GM21360 (cell line): ENCODE measurements around the gene SHISA4.
"Not testable (repeated sequence)": the region's sequence is repeated elsewhere in the genome, so short reads cannot be mapped to it uniquely, and the experiment has no call there.

Experiments
- ATAC-seq: cut with Tn5 transposase; IDR thresholded peaks from one replicate; pipeline ENCODE4 v1.9.1; 2021; ENCODE audit warnings: mild to moderate bottlenecking, moderate library complexity; ENCODE audit not compliant: unreplicated experiment

Gene SHISA4, protein sequence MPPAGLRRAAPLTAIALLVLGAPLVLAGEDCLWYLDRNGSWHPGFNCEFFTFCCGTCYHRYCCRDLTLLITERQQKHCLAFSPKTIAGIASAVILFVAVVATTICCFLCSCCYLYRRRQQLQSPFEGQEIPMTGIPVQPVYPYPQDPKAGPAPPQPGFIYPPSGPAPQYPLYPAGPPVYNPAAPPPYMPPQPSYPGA

DNA sequence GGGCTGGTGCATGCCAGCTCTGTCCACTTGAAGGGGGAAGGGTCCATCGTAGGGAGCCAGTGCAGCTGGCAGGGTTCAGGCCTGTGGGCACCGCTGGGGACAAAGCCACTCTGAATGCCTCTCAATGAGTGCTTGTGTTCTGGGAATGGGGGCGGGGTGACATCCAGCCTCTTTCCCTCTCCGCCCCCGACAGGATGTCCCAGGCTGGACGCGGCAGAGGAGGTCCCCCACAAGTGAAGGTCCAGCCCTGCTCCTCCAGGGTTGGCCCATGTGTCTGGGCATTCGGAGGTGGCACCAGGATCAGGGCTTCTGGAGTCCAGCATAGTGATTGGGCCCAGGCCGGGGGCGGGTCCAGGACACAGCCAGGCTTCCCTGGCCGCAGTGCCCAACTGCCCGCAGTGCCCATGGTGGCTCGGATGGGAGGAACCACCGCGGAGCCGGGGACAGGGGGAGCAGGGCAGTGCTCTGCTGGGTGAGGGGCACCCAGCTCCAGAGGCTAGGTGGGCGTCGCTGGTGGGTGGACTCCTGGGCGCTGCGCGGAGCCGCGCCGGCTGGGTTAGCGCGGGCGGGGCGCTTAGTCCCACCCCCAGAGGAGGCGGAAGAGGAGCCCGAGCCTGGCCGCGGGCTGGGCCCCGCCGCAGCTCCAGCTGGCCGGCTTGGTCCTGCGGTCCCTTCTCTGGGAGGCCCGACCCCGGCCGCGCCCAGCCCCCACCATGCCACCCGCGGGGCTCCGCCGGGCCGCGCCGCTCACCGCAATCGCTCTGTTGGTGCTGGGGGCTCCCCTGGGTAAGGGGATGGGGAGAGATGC lies at the start of gene SHISA4:
TSS of gene SHISA4 (plus strand) at position 617 of the 808 bp plus-strand sequence. CDS start at position 714, 97 bp downstream.
- ATAC-seq = no peak

DNA sequence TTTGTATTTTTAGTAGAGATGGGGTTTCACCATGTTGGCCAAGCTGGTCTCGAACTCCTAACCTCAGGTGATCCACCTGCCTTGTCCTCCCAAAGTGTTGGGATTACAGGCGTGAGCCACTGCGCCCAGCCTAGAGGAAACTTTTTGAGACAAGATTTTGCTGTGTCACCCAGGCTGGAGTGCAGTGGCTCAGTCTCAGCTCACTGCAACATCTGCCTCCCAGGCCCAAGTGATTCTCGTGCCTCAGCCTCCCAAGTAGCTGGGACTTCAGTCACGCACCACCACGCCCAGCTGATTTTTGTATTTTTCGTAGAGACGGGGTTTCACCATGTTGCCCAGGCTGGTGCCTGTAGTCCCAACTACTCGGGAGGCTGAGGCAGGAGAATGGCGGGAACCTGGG lies 49.6 kb upstream of the SHISA4 start:
- ATAC-seq = not testable (repeated sequence)

DNA sequence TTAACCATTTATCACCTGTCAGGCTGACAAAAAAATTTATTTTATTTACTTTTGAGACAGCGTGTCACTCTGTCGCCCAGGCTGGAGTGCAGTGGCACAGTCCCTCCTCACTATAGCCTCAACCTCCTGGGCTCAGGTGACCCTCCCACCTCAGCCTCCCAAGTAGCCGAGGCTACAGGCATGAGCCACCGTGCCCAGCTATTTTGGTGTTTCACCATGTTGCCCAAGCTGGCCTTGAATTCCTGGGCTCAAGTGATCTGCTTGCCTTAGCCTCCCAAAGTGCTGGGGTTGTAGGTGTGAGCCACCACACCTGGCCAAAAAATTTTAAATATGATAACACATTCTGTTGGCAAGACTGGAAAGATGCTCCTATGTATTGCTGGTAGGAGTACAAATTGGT lies 48.6 kb upstream of the SHISA4 start:
- ATAC-seq = no peak

DNA sequence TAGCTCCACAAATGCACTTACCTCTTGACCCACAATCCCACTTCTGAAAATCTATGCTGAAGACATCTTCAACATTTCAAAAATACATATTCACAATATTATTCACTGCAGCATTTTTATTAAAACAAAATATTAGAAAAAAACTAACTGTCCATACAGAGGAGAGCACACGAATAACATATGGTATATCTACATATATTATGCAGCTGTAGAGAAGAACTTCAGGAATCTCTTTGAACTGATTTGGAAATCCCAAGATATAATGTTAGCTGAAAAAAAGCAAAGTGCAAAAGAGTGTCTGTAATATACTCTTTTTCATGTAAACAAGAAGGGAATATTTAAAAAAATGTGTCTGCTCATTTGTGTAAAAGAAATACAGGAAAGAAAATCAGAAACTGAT lies 48.2 kb upstream of the SHISA4 start:
- ATAC-seq = no peak

DNA sequence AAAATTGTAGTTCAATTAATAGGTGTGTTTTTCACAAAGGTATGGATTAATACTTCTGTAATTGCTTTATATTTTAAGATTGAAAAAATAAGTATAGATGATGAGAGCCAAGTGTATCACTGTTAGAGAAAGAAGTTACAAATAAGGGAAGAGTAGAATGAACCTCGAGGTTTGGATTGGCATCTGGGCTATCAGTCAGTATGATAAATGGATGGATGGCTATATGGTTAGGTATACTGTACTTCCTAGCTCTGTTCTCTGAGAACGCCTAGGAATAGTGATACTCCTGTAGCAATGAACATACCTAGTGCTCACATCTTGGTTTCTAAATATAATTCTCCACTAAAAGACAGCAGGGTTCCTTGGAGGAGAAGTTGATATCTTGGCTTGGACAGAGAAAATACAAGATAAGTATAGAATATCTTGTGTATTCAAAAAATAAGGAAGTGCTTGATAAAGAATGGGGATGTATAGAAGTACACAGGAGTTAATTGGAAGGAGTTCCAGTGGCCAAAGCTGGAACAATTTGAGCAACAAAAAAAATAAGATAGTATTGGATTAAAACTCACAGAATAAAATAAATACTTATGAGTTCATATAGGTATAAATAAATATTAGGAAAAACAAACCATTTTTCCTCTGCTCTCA lies 47.3 kb upstream of the SHISA4 start:
- ATAC-seq = no peak

DNA sequence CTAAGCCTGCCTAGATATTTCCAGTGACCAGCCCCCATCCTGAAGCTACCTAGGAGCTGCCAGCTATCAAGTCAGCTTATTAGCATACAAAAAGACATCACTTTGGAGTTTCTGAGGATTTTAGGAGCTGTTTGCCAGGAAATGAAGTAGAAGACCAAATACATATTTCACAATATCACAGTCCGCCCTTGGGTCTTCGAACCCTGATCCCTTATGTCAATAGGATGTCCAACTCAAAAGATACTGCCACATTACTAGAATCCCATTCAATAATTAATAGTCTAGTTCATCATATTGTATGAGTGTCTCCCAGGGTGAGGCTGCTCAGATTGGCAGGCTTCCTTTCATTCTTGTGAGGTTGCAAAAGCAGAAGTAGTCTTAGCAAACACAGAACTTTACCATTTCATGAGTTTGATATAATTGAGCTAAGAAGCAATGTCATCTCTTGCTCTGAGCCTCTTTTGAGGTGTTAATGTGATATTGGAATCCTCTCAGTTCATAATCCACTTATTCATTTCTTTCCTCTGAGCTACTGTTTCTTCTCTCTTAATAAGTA lies 46.1 kb upstream of the SHISA4 start:
- ATAC-seq = no peak

DNA sequence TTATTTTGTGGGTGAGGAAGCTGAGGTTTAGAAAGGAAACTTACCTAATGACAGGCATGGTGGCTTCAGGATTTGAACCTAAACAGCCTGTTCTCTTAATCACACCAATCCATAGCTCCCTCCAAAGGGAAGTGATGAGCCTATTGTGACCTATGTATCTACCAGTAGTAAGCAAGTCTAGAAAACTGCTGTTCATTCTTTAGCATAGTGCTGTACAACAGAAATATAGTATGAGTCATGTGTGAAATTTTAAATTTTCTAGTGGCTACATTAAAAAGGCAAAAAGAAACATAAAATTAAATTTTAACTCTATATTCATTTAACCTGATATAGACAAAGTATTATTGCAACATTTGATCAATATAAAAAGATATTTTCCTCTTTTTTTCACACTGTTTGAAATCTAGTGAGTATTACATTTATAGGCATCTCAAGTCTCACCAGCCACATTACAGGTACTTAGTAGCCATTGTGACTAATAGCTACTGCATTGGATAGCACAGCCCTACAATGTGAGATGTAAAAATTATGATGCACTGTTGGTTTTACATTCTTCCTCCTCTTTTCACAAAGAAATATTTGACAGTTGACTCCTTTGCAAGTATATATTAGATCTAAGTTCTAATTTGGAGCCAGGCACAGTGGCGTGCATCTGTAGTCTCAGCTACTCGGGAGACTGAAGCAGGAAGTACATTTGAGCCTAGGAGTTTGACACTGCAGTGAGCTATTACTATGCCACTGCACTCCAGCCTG lies 43.2 kb upstream of the SHISA4 start:
- no peak for ATAC-seq

DNA sequence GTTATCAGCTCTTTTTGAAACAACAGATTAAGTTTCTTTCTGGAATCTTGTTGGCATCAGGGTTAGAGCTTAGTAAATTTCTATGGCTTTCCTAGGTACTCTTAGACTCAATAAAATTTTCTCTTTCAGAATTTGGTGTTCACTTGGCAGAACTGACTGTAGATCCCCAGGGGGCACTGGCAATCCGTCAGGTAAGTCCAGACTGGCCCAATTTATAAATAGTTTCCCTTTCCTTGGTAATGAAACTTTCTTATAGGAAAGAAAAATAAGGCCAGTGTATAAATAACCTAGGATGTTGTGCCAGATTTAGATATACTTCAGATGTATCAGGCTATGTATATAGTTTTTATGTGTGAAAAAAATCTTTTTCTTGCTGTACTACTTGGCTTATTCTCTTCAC lies 41.5 kb upstream of the SHISA4 start:
- ATAC-seq = no peak

DNA sequence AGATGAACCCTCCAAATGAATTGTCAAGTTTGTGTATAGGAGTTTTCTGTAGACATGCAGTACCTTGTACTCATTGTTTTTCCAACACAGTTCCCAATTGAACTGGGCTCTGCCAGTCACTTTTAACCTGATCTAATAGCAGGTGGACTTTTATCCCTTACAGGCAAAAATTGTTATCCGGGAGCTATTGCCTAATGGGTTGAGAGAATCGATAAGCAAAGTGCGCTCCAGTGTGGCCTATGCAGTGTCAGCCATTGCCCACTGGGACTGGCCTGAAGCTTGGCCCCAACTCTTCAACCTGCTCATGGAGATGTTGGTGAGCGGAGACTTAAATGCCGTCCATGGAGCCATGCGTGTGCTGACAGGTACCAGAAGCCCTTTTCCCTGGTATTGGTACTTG lies 40.5 kb upstream of the SHISA4 start:
- no peak for ATAC-seq

DNA sequence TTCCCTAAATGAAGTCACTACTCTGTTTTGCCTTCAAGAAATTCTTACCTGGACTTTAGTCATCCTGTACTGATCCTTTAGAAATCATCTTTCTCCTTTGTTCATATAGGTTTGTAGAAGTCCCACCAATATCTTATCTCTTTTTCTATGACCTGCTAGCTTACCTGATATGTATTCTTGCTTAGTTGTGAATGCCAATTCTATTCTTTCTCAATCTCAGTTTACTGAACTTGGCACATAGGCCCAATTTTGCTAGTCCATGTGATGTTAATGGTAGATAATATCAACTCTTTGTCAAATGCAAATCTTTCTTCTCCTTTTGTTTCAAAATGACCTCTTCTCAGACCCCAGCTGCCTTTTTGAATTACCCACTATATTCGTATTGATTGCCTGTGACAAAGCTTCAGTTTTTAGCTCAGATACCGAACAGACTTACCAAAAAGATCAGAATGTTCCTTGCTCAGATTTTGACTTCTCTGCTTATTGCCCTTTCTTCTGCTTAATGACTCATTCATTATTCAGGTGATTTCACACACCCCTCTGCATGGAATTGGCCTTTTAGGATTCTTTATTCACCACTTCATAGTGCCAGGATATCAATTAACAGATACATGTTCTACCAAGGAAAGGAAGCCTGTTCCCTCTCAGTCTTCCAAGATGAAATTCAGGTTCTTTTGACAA lies 39.2 kb upstream of the SHISA4 start:
- no peak for ATAC-seq

DNA sequence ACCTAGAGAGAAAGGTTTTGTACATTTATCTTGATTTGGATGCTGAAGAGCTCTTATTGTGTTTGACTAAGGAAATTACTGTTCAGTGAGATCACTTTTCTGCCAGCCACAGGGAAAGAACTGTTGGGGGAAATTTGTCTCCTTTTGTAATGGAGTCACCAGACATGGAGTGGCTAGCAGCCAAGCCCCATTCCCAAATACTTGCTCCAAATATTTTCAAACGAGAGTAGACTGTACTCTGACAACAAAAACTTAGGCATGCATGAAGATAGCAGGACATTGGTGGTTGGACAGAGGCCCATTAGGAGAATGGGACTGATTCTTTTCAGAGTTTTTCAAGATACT lies 38.7 kb upstream of the SHISA4 start:
- no peak for ATAC-seq

DNA sequence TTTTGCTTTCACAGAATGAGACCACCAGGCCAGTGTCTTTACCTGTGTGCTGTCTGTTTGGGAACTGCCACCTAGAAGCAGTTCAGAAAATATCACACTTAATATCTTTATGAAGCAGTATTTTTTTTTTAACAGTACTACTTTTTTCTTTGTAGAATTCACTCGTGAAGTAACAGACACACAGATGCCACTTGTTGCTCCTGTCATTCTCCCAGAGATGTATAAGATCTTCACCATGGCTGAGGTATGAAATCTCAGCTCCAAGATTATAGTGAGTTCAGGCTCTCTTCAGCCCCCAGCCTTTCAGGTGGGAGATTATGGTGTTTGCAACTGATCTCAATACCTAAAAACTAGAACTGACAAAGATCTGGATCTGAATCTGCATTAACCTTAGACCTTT lies 36.7 kb upstream of the SHISA4 start:
- ATAC-seq = no peak

DNA sequence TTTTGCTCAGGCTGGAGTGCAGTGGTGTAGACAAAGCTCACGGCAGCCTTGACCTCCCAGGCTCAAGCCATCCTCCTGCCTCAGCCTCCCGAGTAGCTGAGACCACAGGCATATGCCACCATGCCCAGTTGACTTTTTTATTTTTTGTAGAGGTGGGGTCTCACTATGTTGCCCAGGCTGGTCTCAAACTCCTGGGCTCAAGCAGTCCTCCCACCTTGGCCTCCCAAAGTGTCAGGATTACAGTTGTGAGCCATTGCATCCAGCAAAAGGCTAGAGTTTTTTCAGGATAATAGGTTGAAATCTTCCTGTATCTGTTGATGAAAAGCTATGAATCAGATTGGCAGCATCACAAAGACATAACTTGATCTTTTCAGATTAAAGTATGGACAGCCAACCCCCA lies 32.0 kb upstream of the SHISA4 start:
- not testable (repeated sequence) for ATAC-seq

DNA sequence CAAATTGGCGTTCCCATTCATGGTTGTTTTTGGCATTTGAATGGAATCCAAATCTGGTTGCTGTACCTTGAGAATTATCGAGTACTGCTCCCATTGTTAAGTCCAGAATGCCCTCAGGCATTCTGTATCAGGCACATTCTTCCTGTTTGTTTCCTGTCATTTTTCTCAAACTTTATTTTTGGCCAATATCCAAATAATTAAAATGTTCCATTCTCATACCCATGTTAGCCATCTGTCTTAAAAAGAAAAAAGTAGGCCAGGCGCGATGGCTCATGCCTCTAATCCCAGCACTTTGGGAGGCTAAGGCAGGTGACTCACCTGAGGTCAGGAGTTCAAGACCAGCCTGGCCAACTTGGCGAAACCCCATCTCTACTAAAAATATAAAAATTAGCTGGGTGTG lies 29.3 kb upstream of the SHISA4 start:
- ATAC-seq = no peak

DNA sequence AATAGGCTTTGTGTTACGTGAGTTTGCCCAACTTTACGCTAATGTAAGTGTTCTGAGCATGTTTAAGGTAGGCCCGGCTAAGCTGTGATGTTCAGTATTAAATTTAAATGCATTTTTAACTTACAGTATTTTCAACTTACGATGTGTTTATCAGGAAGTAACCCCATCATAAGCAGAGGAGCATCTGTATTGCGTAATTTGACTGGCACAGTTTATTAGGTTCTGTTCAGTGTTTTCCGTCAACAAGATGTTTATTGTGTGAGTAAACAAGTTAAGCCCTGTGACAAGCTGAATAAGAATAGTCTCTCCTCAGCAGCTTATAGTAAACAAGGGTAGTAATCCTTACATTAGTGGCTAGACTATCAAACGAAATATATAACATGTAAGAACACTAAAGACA lies 27.2 kb upstream of the SHISA4 start:
- ATAC-seq = no peak

DNA sequence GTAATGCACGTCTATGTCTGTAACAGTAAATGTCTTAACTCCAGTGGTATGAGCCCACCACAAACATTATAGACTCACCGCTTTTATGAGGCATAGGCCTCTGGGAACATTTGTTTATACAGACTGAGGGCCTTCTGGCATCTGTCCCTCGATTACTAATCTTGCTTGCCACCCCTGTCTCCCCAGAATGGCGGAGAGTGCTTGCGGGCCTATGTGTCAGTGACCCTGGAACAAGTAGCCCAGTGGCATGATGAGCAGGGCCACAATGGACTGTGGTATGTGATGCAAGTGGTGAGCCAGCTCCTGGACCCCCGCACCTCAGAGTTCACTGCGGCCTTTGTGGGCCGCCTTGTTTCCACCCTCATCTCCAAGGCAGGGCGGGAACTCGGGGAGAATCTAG lies 18.3 kb upstream of the SHISA4 start:
- no peak for ATAC-seq

DNA sequence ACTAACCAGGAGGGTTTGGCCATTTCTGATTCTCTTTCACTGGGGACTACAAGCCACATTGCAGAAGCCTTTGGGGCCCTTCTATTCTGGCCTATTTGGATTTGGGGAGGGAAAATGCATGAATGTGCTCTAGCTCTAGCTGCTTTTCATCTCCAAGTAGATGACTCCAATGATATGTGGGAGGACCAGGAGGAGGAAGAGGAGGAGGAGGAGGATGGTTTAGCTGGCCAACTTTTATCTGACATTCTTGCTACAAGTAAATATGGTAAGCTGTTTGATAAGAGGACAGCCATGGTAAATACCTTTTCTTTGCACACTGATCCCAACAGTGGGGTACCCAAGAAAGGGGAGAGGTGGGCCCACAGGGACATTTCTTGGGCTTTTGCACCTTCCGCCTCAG lies 14.0 kb upstream of the SHISA4 start:
- no peak for ATAC-seq

DNA sequence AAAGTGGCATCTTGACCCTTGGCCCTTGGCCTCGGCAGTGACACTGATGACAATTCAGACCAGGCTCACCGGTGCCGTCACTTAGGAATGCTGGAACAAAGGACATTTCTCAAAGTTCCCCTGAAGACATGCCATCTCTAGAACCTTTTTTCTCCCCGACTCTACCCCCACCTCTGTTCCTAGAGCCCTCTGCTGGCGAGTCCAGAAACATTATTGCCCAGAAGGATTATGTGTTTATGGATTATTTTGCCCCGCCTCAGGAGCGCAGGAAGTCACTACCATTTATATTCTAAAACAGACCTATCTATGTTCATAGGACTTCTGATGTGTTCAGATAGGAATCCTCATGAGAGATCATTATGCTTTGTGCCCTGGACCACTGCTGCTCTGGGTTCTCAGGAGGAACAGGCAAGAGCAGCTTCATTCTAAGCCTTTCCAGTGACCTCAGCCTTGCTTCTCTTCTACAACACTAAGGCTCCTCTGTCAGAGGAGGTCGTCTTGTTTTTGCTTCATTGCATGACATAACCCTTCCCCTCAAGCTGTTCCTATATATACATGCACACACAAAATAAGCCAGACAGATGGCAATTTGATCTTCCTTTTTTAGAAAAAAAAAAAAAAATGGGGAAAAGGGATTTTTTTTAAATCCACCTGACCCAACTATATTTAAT lies 12.4 kb upstream of the SHISA4 start:
- ATAC-seq = no peak

DNA sequence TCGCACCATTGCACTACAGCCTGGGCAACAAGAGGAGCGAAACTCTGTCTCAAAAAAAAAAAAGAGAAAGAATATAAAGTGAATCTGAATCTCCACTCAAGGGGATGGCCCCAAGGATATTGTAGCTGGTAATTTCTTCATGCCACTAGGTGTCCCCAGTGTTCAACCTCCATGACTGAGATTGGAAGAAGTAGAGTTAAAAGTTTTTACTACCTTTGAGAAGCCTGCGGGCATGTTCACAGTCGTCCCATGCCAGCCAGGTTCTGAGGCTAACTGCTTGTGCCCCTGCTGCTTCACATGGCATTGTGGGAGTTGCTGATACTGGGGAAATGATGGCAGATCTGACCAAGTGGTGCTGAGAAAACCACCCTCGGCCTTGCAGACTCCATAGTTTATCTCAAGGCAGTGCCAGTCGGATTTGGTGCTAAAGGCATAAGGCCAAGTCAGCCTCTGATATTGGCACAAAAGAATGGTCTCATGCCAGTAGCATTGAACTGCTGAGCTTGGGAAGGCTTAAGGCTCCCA lies 10.8 kb upstream of the SHISA4 start:
- ATAC-seq = no peak
